Activated CD4-positive, alpha-beta T cell treated with anti-CD3 and anti-CD28 coated beads, Interleukin-2, amount 50 U/mL, for 16 hours (primary cell): Measurements from ENCODE around the gene NELL1.

Source experiments
- DNase-seq: peaks from one replicate; pipeline ENCODE4 v3.0.0-alpha.2; 2020

Gene NELL1

GRCh38 chr11:21612326-21612725 is 942.9 kb downstream of the NELL1 start:
- no peak for DNase-seq

GRCh38 chr11:21614961-21615360 is 945.6 kb downstream of the NELL1 start:
- DNase-seq: no peak

DNA sequence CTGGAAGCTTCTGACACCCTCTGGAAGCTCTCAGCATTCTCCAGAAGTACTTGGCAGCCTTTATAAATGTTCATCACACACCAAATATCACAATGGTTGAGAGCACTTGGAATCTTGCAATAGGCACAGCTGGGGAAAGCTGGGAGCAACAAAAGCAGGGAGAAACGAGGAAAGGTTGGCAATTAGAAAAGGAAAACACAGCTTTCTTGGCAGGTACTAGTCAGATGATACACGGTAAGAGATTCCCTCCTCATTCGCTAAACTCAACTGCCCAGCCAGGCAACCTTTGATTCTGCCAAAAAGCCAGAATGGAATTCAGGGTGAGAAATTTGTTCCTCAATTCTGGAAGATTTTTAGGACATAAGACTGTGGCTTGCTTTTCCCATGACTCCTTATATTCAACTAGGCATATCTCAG is 946.6 kb downstream of the NELL1 start:
- no peak for DNase-seq

- no peak for DNase-seq
Observed at GRCh38 chr11:21622566-21622965, 953.2 kb downstream of the NELL1 start.

DNA sequence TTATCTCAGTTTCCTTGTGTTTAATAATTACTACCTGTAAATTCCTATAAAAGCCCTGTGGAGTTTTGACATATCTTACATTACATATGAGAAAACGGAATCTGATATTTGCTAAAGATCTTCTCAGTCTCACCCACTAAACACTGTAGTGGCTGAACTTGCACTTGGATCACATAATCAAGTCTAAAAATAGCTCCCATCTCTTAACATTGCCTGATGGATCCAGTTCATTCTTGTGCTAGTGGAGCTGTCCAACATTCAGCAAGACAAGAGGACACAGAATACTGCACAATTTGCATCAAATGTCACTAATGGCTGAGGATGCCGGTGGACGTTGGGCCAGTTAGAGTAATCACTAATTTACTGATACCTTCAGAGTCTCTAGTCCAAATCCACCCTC is 953.6 kb downstream of the NELL1 start:
- DNase-seq: no peak
